ENCODE results near the gene OSBPL5.

OSBPL5 gene

GRCh38 chr11:3147257-3147619 is 17.9 kb downstream of the OSBPL5 start:
- no peak for FAIRE-seq
- no peak for TF ChIP-seq CTCF (IDR thresholded peaks at IDR 0.05; ENCODE audit: insufficient read depth, missing control alignments)
- no peak for DNase-seq (ENCODE audit: insufficient read length, low spot score)

- no peak for DNase-seq (ENCODE audit: insufficient read length, low spot score)
- no peak for TF ChIP-seq CTCF (IDR thresholded peaks at IDR 0.05; ENCODE audit: insufficient read depth, missing control alignments)
- FAIRE-seq, result no peak
These were observed 18.4 kb downstream of the OSBPL5 start for GRCh38 chr11:3146612-3147256.

GRCh38 chr11:3145206-3145520 is 19.9 kb downstream of the OSBPL5 start:
- no peak for FAIRE-seq
- DNase-seq (ENCODE audit: insufficient read length, low spot score), result no peak
- no peak for TF ChIP-seq CTCF (IDR thresholded peaks at IDR 0.05; ENCODE audit: insufficient read depth, missing control alignments)

- DNase-seq (ENCODE audit: insufficient read length, low spot score) (no peak), FAIRE-seq (no peak)
- TF ChIP-seq CTCF (IDR thresholded peaks at IDR 0.05; ENCODE audit: insufficient read depth, missing control alignments), result no peak
These were observed 20.6 kb downstream of the OSBPL5 start for GRCh38 chr11:3144296-3145205.

GRCh38 chr11:3143136-3143880 is 21.8 kb downstream of the OSBPL5 start:
- DNase-seq (ENCODE audit: insufficient read length, low spot score), result no peak
- no peak for FAIRE-seq
- TF ChIP-seq CTCF (IDR thresholded peaks at IDR 0.05; ENCODE audit: insufficient read depth, missing control alignments), result no peak

GRCh38 chr11:3140291-3140603 is 24.9 kb downstream of the OSBPL5 start:
- TF ChIP-seq CTCF (IDR thresholded peaks at IDR 0.05; ENCODE audit: insufficient read depth, missing control alignments), result no peak
- no peak for DNase-seq (ENCODE audit: insufficient read length, low spot score)
- no peak for FAIRE-seq

All from D721Med (cell line).